Aorta (tissue), 5 donors: ENCODE measurements around the gene PITPNM1. TPM values are rescaled to one million over a fixed set of nuclear protein-coding genes. Genes with fewer than 3 reads are reported as not detected.
"Not testable (repeated sequence)": the region's sequence is repeated elsewhere in the genome, so short reads cannot be mapped to it uniquely, and the experiment has no call there.

Experiments
- ATAC-seq: fragments of 200-7000 bp; cut with Tn5 transposase; one replicate; pipeline ENCODE4 v1.9.1; 2022; ENCODE audit warnings: moderate library complexity; ENCODE audit not compliant: low FRiP score
- DNase-seq, 2 donors: peaks; one replicate each; pipeline ENCODE4 v3.0.0-alpha.2; 2020
- H3K27ac ChIP-seq, 2 donors: one replicate each; pipeline ENCODE4 v1.5.1; 2013; ENCODE audit warnings: low read length in 2 of 2, mild to moderate bottlenecking in 2 of 2, moderate library complexity in 2 of 2, control low read depth in 1 of 2, inconsistent platforms in 1 of 2, low read depth in 1 of 2
- H3K27me3 ChIP-seq, 2 donors: one replicate each; pipeline ENCODE4 v1.6.1; 2013; ENCODE audit warnings: control low read depth in 1 of 2, low read length in 1 of 2, mild to moderate bottlenecking in 1 of 2, moderate library complexity in 1 of 2; ENCODE audit not compliant: insufficient read depth in 2 of 2, control insufficient read depth in 1 of 2
- H3K36me3 ChIP-seq, 2 donors: one replicate each; pipeline ENCODE4 v1.6.1; 2013; ENCODE audit warnings: control low read depth in 1 of 2, low read length in 1 of 2, mild to moderate bottlenecking in 1 of 2; ENCODE audit not compliant: insufficient read depth in 2 of 2, control insufficient read depth in 1 of 2
- H3K4me1 ChIP-seq, 2 donors: one replicate each; pipeline ENCODE4 v1.6.1; 2013; ENCODE audit warnings: low read length in 2 of 2, control low read depth in 1 of 2, mild to moderate bottlenecking in 1 of 2, moderate library complexity in 1 of 2; ENCODE audit not compliant: insufficient read depth in 2 of 2, control insufficient read depth in 1 of 2
- H3K4me3 ChIP-seq, 2 donors: one replicate each; pipeline ENCODE4 v1.5.1; 2013; ENCODE audit warnings: low read length in 2 of 2, control low read depth in 1 of 2, mild to moderate bottlenecking in 1 of 2
- H3K9me3 ChIP-seq: one replicate; pipeline ENCODE4 v1.6.1; 2013; ENCODE audit warnings: mild to moderate bottlenecking, low read length; ENCODE audit not compliant: control insufficient read depth
- WGBS, 2 donors: extraction: QIAGEN DNeasy Blood & Tissue Kit; methylation state at CpG; one replicate each; pipeline ENCODE4 v1.1.7; 2013; 5-methylcytosine and 5-hydroxymethylcytosine counted together
- intact Hi-C, 2 donors: fragments of 100-400 bp; cut with DNase I; formaldehyde crosslinking; loops; one replicate each; pipeline versions ENCODE4 v1.14.2 to v1.15.0; 2022
- polyA plus RNA-seq, 2 donors: library from polyadenylated mRNA; stranded (reverse); fragments of 200-250 nt; gene quantifications; one replicate each; pipeline ENCODE4 v1.2.3, GENCODE V29; 2013
- total RNA-seq, 2 donors: library from RNA; stranded (reverse); fragmentation: NEBNext Ultra II Directional; extraction: Animal tissue kit (Norgen Biotek cat#: 25700); gene quantifications; one replicate each; pipeline ENCODE4 v1.2.1, GENCODE V29; 2021
- donor health status: healthy with polysubstance abuse.
- donor health status: Bipolar disorder and iron deficiency.
- donor health status: DM: no; HTN: no; CAD: no.
- donor health status: DM: no; HTN: no; CAD: no.
- donor health status: DM: yes; HTN: yes; CAD: no.

The PITPNM1 gene
- total and polyA plus RNA-seq, 4 donors, result 11.8 to 48.8 (median 31.5) TPM

- no peaks in the 10 kb centered on the region for H3K9me3 ChIP-seq
- WGBS, 2 donors, result 10 to 15% methylated on average over 5 of the region's 5 CpGs
- DNase-seq, result no peak
- intact Hi-C loops, result loop anchor here (5.0 kb wide), 2 partner anchors 39 to 66 kb away; partner anchors contain the start of genes PPP1CA (in 2 of the 2), TBC1D10C (in 2 of the 2), CDK2AP2 (in 1 of the 2) and PITPNM1 (in 1 of the 2)
- ATAC-seq, result no peak
- H3K27ac ChIP-seq, result no peak overlapping the region
- peak overlapping the region in 1 of 2 donors; percentile 90 for H3K4me3 ChIP-seq
- H3K4me1 ChIP-seq, result no peaks in the 10 kb centered on the region
- H3K27me3 ChIP-seq, result no peaks in the 10 kb centered on the region
- H3K36me3 ChIP-seq, result no peaks in the 10 kb centered on the region
Observed at GRCh38 chr11:67468056-67468455, 37.1 kb downstream of the PITPNM1 start.

GRCh38 chr11:67466962-67467771 lies 38.0 kb downstream of the PITPNM1 start:
- intact Hi-C loops, result loop anchor here (5.0 kb wide), 2 partner anchors 40 to 65 kb away; partner anchors contain the start of genes PPP1CA (in 2 of the 2), TBC1D10C (in 2 of the 2), CDK2AP2 (in 1 of the 2) and PITPNM1 (in 1 of the 2)
- Histone ChIP-seq H3K36me3 (no peaks in the 10 kb centered on the region), H3K4me3 (no peak overlapping the region), H3K27ac (no peak overlapping the region), H3K27me3 (no peaks in the 10 kb centered on the region), H3K4me1 (no peaks in the 10 kb centered on the region), H3K9me3 (no peaks in the 10 kb centered on the region)
- DNase-seq (no peak), ATAC-seq (no peak)
- WGBS, 2 donors, result 74 to 75% methylated on average over 11 of the region's 11 CpGs

- no peak overlapping the region for H3K4me3 ChIP-seq
- ATAC-seq (no peak), DNase-seq (no peak)
- no peaks in the 10 kb centered on the region for H3K36me3 ChIP-seq
- no peaks in the 10 kb centered on the region for H3K27me3 ChIP-seq
- no peaks in the 10 kb centered on the region for H3K4me1 ChIP-seq
- no peaks in the 10 kb centered on the region for H3K9me3 ChIP-seq
- intact Hi-C loops, result loop anchor here (5.0 kb wide), 2 partner anchors 41 to 64 kb away; partner anchors contain the start of genes PPP1CA (in 2 of the 2), TBC1D10C (in 2 of the 2), CDK2AP2 (in 1 of the 2) and PITPNM1 (in 1 of the 2)
- no peak overlapping the region for H3K27ac ChIP-seq
- 62 to 69% methylated on average over 5 of the region's 5 CpGs for WGBS, 2 donors
Observed at GRCh38 chr11:67466367-67466766, 38.8 kb downstream of the PITPNM1 start.

- not testable (repeated sequence) for H3K4me1 ChIP-seq, DNase-seq, ATAC-seq, H3K36me3 ChIP-seq, H3K9me3 ChIP-seq, H3K27me3 ChIP-seq, H3K4me3 ChIP-seq, H3K27ac ChIP-seq
- intact Hi-C loops, result loop anchor here (5.0 kb wide), 2 partner anchors 42 to 63 kb away; partner anchors contain the start of genes PPP1CA (in 2 of the 2), TBC1D10C (in 2 of the 2), CDK2AP2 (in 1 of the 2) and PITPNM1 (in 1 of the 2)
- 20 to 25% methylated on average over 2 of the region's 2 CpGs for WGBS, 2 donors
Observed at GRCh38 chr11:67465530-67465929, 39.6 kb downstream of the PITPNM1 start.

- WGBS, 2 donors, result 49 to 57% methylated on average over 3 of the region's 3 CpGs
- intact Hi-C loops, result loop anchor here (5.0 kb wide), 2 partner anchors 42 to 63 kb away; partner anchors contain the start of genes PPP1CA (in 2 of the 2), TBC1D10C (in 2 of the 2), CDK2AP2 (in 1 of the 2) and PITPNM1 (in 1 of the 2)
- Histone ChIP-seq H3K27ac (peak overlapping the region in 1 of 2 donors; percentile 49), H3K4me3 (peak overlapping the region; percentile 18 to 49), H3K36me3 (no peaks in the 10 kb centered on the region), H3K4me1 (no peaks in the 10 kb centered on the region), H3K9me3 (no peaks in the 10 kb centered on the region), H3K27me3 (no peaks in the 10 kb centered on the region)
- ATAC-seq (no peak), DNase-seq (no peak)
Observed at GRCh38 chr11:67465189-67465510, 40.0 kb downstream of the PITPNM1 start.

- intact Hi-C loops, result loop anchor here (5.0 kb wide), 2 partner anchors 43 to 62 kb away; partner anchors contain the start of genes PPP1CA (in 2 of the 2), TBC1D10C (in 2 of the 2), CDK2AP2 (in 1 of the 2) and PITPNM1 (in 1 of the 2)
- Histone ChIP-seq H3K9me3 (no peaks in the 10 kb centered on the region), H3K27me3 (no peaks in the 10 kb centered on the region), H3K27ac (peak overlapping the region in 1 of 2 donors; percentile 85), H3K4me3 (peak overlapping the region; percentile 18 to 49), H3K4me1 (no peaks in the 10 kb centered on the region), H3K36me3 (no peaks in the 10 kb centered on the region)
- 19 to 29% methylated on average over 39 to 56 of the region's 56 CpGs for WGBS, 2 donors
- ATAC-seq (peak; percentile 89), DNase-seq (peak; percentile 93 to 95)
Observed at GRCh38 chr11:67464411-67465188, 40.6 kb downstream of the PITPNM1 start.

GRCh38 chr11:67463680-67464410 lies 41.3 kb downstream of the PITPNM1 start:
- H3K27ac ChIP-seq, result peak overlapping the region in 1 of 2 donors; percentile 18
- H3K36me3 ChIP-seq, result no peaks in the 10 kb centered on the region
- DNase-seq (peak; percentile 91 to 94), ATAC-seq (peak; percentile 69)
- no peaks in the 10 kb centered on the region for H3K4me1 ChIP-seq
- no peaks in the 10 kb centered on the region for H3K9me3 ChIP-seq
- H3K27me3 ChIP-seq, result no peaks in the 10 kb centered on the region
- no peak overlapping the region for H3K4me3 ChIP-seq
- WGBS, 2 donors, result 69 to 71% methylated on average over 20 of the region's 20 CpGs
- intact Hi-C loops, result no loop called here

GRCh38 chr11:67463186-67463585 lies 42.0 kb downstream of the PITPNM1 start:
- no peaks in the 10 kb centered on the region for H3K36me3 ChIP-seq
- intact Hi-C loops, result no loop called here
- no peak for ATAC-seq

More at GRCh38 chr11:67463186-67463585, 42.0 kb downstream of the PITPNM1 start:
- H3K4me3 ChIP-seq, result no peak overlapping the region
- DNase-seq, result no peak
- H3K4me1 ChIP-seq, result no peaks in the 10 kb centered on the region
- H3K27ac ChIP-seq, result no peak overlapping the region
- H3K9me3 ChIP-seq, result no peaks in the 10 kb centered on the region
- no peaks in the 10 kb centered on the region for H3K27me3 ChIP-seq
- WGBS, 2 donors, result 90 to 91% methylated on average over 10 of the region's 10 CpGs
